Astrocyte (in vitro differentiated cells and primary cell): ENCODE measurements around the gene TIMP4. TPM values are rescaled to one million over a fixed set of nuclear protein-coding genes. Genes with fewer than 3 reads are reported as not detected.

Source experiments
- DNase-seq: peaks from one replicate; pipeline ENCODE4 v3.0.0-alpha.2; 2010; ENCODE audit warnings: low read depth
- FAIRE-seq: peaks from 2 replicates; lab custom pipeline; 2011; peaks lifted over from hg19 to GRCh38; lab: Jason Lieb, UNC
- H2AFZ ChIP-seq: 2 replicates; pipeline ENCODE4 v1.6.0; 2012; ENCODE audit warnings: low read depth, low read length, inconsistent platforms
- H3K27ac ChIP-seq: 2 replicates; pipeline ENCODE4 v1.5.1; 2011; ENCODE audit warnings: low read depth, low read length, inconsistent platforms
- H3K27me3 ChIP-seq: 2 replicates; pipeline ENCODE4 v1.6.0; 2011; ENCODE audit warnings: low read length, inconsistent platforms; ENCODE audit not compliant: insufficient read depth
- H3K36me3 ChIP-seq: 2 replicates; pipeline ENCODE4 v1.5.1; 2011; ENCODE audit warnings: low read length, inconsistent platforms; ENCODE audit not compliant: insufficient read depth
- H3K4me1 ChIP-seq: 2 replicates; pipeline ENCODE4 v1.5.1; 2011; ENCODE audit warnings: low read length, inconsistent platforms; ENCODE audit not compliant: insufficient read depth
- H3K4me2 ChIP-seq: 2 replicates; pipeline ENCODE4 v1.6.0; 2012; ENCODE audit warnings: low read length, inconsistent platforms
- H3K4me3 ChIP-seq: 2 replicates; pipeline ENCODE4 v1.5.1; 2011; ENCODE audit warnings: low read depth, mild to moderate bottlenecking, low read length, inconsistent platforms; ENCODE audit not compliant: insufficient read depth
- H3K79me2 ChIP-seq: 2 replicates; pipeline ENCODE4 v1.6.0; 2012; ENCODE audit warnings: mild to moderate bottlenecking, low read length, inconsistent platforms; ENCODE audit not compliant: insufficient read depth
- H3K9ac ChIP-seq: 2 replicates; pipeline ENCODE4 v1.6.0; 2012; ENCODE audit warnings: mild to moderate bottlenecking, low read length, inconsistent platforms
- H3K9me3 ChIP-seq: 2 replicates; pipeline ENCODE4 v1.5.1; 2012; ENCODE audit warnings: low read depth, mild to moderate bottlenecking, low read length, inconsistent platforms; ENCODE audit not compliant: insufficient read depth
- H4K20me1 ChIP-seq: 2 replicates; pipeline ENCODE4 v1.6.0; 2012; ENCODE audit warnings: low read length, inconsistent platforms; ENCODE audit not compliant: insufficient read depth
- H3K27ac Mint-ChIP-seq: one replicate; pipeline ENCODE4 v1.8.0; 2021; ENCODE audit warnings: mild to moderate bottlenecking, mixed read lengths; ENCODE audit not compliant: unreplicated experiment
- H3K27me3 Mint-ChIP-seq: one replicate; pipeline ENCODE4 v1.8.0; 2021; ENCODE audit warnings: low read depth, mixed read lengths; ENCODE audit not compliant: unreplicated experiment
- H3K36me3 Mint-ChIP-seq: one replicate; pipeline ENCODE4 v1.8.0; 2021; ENCODE audit warnings: low read depth, mixed read lengths; ENCODE audit not compliant: unreplicated experiment
- H3K4me1 Mint-ChIP-seq: one replicate; pipeline ENCODE4 v1.8.0; 2021; ENCODE audit warnings: low read depth, mixed read lengths; ENCODE audit not compliant: unreplicated experiment
- H3K4me3 Mint-ChIP-seq: one replicate; pipeline ENCODE4 v1.8.0; 2021; ENCODE audit warnings: mild to moderate bottlenecking, moderate library complexity, mixed read lengths; ENCODE audit not compliant: unreplicated experiment
- H3K9me3 Mint-ChIP-seq: one replicate; pipeline ENCODE4 v1.8.0; 2021; ENCODE audit warnings: mild to moderate bottlenecking, mixed read lengths; ENCODE audit not compliant: unreplicated experiment
- CTCF ChIP-seq: IDR thresholded peaks from 2 replicates; pipeline ENCODE4 v1.5.1; 2011; ENCODE audit warnings: low read depth, mild to moderate bottlenecking, inconsistent platforms, low read length, moderate library complexity; ENCODE audit not compliant: insufficient read depth
- EZH2 ChIP-seq: IDR thresholded peaks from 2 replicates; pipeline ENCODE4 v1.6.1; 2012; ENCODE audit warnings: mild to moderate bottlenecking, low read length, inconsistent platforms; ENCODE audit not compliant: insufficient read depth
- total RNA-seq: library from RNA; stranded (reverse); gene quantifications from 2 replicates; pipeline ENCODE4 v1.2.1, GENCODE V29; 2021

Gene TIMP4
- total RNA-seq, 1 donor from 2014 or later = 2.0 TPM

DNA sequence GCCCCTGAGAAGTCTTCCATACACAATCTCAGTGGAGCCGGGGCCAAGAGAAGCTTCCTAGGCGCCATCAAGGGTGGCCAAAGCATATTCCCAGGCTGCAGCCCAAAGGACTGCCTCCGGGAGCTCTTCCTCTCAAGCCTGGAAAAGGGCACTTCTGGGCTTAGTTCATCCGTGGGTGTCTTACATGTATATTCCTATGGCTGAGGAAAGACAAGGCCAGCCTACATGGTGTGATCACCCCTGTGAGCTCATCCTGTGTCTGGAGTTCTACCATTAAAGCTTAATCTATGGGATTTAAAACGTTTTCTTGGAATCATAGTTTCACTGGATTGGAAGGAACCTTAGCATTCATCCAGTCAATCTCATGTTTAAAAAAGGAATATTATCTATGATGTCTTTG, 21.9 kb upstream of the TIMP4 start:
- H2AFZ ChIP-seq = no peak overlapping the region
- H3K27ac ChIP-seq = peak overlapping the region; percentile 42

GRCh38 chr3:12180218-12180617, 21.5 kb upstream of the TIMP4 start:
- FAIRE-seq (no peak), DNase-seq (peak; percentile 83)
- Mint-ChIP-seq H3K27me3 (no peaks in the 10 kb centered on the region), H3K4me3 (no peak overlapping the region), H3K27ac (no peak overlapping the region), H3K36me3 (peaks cover 7% of the 10 kb centered on the region), H3K9me3 (peaks cover 7% of the 10 kb centered on the region), H3K4me1 (peaks cover 27% of the 10 kb centered on the region)
- Histone ChIP-seq H3K9me3 (no peaks in the 10 kb centered on the region), H3K4me1 (peaks cover 34% of the 10 kb centered on the region), H3K9ac (no peak overlapping the region), H3K4me3 (no peak overlapping the region), H3K36me3 (no peaks in the 10 kb centered on the region), H3K27ac (peak overlapping the region; percentile 42), H2AFZ (no peak overlapping the region), H3K27me3 (no peaks in the 10 kb centered on the region), H3K4me2 (peak overlapping the region; percentile 21), H4K20me1 (no peaks in the 10 kb centered on the region), H3K79me2 (no peaks in the 10 kb centered on the region)
- no peak for TF ChIP-seq CTCF
- no peak for TF ChIP-seq EZH2

More for the DNA sequence above, 21.9 kb upstream of the TIMP4 start:
- Histone ChIP-seq H3K79me2 (no peaks in the 10 kb centered on the region), H3K36me3 (no peaks in the 10 kb centered on the region), H3K9me3 (no peaks in the 10 kb centered on the region), H3K9ac (no peak overlapping the region), H3K27me3 (no peaks in the 10 kb centered on the region), H4K20me1 (no peaks in the 10 kb centered on the region), H3K4me1 (peaks cover 30% of the 10 kb centered on the region), H3K4me2 (peak overlapping the region; percentile 21), H3K4me3 (no peak overlapping the region)
- H3K27me3 Mint-ChIP-seq = no peaks in the 10 kb centered on the region
- H3K9me3 Mint-ChIP-seq = peaks cover 7% of the 10 kb centered on the region
- peaks cover 22% of the 10 kb centered on the region for H3K4me1 Mint-ChIP-seq
- H3K27ac Mint-ChIP-seq = no peak overlapping the region
- peaks cover 7% of the 10 kb centered on the region for H3K36me3 Mint-ChIP-seq
- TF ChIP-seq EZH2 (no peak), CTCF (no peak)
- H3K4me3 Mint-ChIP-seq = no peak overlapping the region
- DNase-seq = no peak
- no peak for FAIRE-seq

DNA sequence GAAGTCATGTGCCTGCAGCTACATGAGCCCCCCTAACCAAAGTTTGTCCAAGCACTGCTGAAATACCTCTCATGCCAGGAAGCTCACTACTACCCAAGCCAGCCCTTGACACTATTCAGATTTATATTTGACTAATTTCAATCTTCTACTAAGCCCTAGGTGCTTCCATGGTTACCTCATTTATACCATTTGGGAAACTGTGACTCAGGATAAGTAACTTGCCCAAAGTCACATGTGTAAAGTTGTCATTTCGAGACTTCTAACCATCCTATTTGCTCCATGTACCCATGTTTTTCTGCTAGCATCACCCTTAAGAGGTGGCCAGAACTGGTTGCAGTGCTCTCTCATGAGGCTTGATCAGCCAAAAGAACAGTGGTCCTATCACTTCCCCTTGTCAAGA, 20.7 kb upstream of the TIMP4 start:
- Mint-ChIP-seq H3K9me3 (peaks cover 7% of the 10 kb centered on the region), H3K4me3 (no peak overlapping the region), H3K27me3 (no peaks in the 10 kb centered on the region), H3K27ac (no peak overlapping the region), H3K36me3 (peaks cover 7% of the 10 kb centered on the region), H3K4me1 (peaks cover 30% of the 10 kb centered on the region)
- Histone ChIP-seq H2AFZ (no peak overlapping the region), H3K4me3 (no peak overlapping the region), H3K79me2 (no peaks in the 10 kb centered on the region), H3K27ac (no peak overlapping the region), H3K9me3 (no peaks in the 10 kb centered on the region), H3K27me3 (no peaks in the 10 kb centered on the region), H3K9ac (no peak overlapping the region), H3K36me3 (no peaks in the 10 kb centered on the region), H3K4me2 (no peak overlapping the region), H4K20me1 (no peaks in the 10 kb centered on the region), H3K4me1 (peaks cover 36% of the 10 kb centered on the region)
- no peak for FAIRE-seq
- DNase-seq = no peak
- no peak for TF ChIP-seq EZH2
- no peak for TF ChIP-seq CTCF
